HUDEP-2 (cell line): ENCODE results near the gene STX17.
"Not testable (repeated sequence)": the region's sequence is repeated elsewhere in the genome, so short reads cannot be mapped to it uniquely, and the experiment has no call there.

Experiments used
- DNase-seq, 76 experiments: peaks; one replicate each; lab custom pipeline; 2025; ENCODE audit not compliant: unreplicated experiment in 76 of 76; lab: John Stamatoyannopoulos, UW

STX17 gene

DNA sequence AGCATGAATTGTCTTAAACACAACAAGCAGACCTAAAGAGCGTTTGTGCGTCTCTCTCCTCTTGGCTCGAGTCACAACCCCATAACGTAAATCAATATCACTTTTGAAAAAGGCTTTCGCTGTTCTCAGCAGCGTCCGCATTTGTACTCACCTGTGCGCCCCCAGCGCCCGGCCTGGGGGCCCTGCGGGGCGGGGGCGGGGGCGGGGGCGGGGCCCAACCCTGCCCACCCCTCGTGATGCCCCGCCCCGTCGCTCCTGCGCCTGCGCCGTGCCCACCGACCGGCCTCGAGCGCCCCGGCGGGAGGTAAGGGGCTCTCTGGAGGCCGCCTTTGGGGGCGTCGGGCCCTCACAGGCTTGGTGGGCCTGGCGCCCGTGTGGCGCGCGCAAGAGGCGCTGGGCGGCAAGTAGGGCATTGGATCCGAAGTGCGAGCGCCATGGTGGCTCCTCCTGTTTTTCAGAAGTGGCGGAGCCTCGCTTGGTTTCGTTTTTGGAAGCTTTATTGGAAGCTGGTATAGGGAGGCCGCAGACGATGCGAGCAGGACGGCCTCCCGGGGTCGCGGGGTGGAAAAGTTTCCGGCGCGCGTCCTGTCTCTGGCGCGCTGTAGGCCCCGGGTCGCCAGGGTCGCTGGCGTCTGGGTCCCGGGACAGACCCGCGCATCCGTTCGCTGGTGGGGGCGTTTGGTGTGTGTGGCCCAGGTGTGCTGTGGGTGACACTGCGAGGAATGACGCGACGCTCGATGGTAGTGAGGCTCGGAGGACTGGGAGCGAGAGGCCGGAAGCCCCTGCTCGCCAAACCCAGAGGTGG is at the start of gene STX17:
Gene STX17 (plus strand): TSS at position 252 of the 805 bp plus-strand sequence. CDS start 8,586 bp downstream, outside the sequence.
- DNase-seq = peak in 67 of 76 experiments; percentile 15 to 95 (median 62)

DNA sequence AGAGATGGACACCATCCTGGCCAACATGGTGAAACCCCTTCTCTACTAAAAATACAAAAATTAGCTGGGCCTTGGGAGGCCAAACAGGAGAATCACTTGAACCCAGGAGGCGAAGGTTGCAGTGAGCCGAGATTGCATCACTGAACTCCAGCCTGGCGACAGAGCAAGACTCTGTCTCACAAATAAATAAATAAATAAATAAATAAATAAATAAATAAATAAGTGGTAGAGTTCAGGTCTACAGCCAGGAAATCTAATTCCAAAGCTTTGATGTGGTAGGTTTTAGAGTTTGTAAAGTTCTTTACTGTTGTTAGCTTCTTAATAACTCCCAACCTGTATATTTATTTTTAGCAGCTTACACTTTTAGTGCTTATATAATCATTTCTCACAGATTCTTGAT is 48.9 kb upstream of the STX17 start:
- not testable (repeated sequence) for DNase-seq

DNA sequence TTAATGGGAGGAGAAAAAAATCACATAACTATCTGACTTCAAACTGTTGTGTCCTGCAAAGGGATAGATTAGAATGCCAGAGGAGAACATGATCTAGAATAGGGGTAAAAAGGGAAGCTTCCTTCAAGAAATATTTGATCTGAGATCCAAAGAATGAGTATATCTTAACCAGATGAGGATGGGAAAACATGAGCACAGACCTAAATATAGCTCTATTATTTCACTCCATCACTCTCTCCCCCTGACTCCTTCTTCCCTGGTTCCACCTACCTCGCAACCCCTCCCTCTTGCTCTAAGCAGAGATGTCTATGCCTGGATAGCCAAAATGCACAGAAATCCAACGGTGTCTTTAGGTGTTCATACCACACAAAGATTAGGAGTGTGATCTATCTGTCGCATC is 48.4 kb upstream of the STX17 start:
- no peak for DNase-seq

DNA sequence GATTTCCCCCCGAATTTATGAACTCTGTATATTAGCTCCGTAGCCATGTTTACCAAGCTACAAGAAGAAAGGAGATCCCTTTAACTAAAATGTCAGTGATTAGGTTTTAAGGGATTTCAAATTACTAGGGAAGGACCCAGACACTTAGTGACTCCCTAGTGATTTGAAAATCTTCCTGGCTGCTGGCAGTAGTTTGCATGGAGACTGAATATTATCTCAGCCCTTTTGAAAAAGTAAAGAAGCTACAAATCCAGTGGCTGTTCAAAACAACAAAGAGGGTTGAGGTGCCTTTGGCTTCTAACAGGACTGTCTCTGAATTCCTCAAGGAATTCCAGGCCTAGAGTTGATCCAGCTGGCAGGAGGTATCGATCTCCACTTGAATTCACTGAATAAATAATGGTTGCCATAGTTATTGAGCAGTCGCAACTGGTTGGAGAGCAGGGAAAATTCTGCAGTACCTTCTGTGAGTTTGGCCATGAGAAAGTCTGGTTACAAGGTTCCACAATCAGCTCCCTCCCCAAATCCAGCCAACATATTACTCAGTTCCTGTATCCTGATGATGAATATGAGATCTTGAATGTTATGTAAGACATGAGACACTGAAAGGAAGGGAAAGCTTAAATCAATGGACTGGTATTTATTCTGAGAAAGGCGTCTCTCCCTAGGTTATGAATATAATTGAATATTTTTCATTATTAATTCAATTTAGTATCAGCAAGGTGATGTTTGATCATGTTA is 47.0 kb upstream of the STX17 start:
- no peak for DNase-seq

- no peak for DNase-seq
Observed at GRCh38 chr9:99860266-99860665, 46.2 kb upstream of the STX17 start.

DNA sequence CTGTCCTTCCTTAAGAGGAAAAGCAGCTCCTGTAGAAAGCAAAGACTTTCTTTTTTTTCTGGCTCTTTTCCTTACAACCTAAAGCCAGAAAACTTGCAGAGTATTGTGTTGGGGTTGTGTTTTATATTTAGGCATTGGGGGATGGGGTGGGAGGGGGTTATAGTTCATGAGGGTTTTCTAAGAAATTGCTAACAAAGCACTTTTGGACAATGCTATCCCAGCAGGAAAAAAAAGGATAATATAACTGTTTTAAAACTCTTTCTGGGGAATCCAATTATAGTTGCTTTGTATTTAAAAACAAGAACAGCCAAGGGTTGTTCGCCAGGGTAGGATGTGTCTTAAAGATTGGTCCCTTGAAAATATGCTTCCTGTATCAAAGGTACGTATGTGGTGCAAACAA is 42.5 kb upstream of the STX17 start:
- no peak for DNase-seq

- DNase-seq = no peak
Observed at GRCh38 chr9:99866398-99866797, 40.1 kb upstream of the STX17 start.

DNA sequence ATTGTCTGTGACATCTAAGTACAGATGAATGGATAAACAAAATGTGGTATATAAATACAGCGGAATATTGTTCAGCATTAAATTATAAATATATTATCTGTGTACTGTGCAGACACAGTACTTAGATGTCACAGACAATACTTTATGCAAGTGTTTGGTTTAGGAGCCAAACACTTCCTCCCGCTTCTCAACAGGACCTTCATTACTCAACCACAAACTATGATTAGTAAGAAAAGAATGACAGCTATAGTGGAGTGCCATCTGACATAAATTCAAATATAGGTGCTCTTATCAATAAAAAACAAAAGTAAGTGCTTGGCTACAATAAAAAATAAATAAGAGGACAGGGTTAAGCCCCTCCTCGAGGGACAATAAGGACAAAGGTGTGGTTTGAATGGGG is 38.9 kb upstream of the STX17 start:
- DNase-seq = no peak

GRCh38 chr9:99867968-99868367 is 38.5 kb upstream of the STX17 start:
- no peak for DNase-seq

- no peak for DNase-seq
Observed at GRCh38 chr9:99868845-99869244, 37.6 kb upstream of the STX17 start.

- no peak for DNase-seq
Observed at GRCh38 chr9:99870126-99870525, 36.3 kb upstream of the STX17 start.

DNA sequence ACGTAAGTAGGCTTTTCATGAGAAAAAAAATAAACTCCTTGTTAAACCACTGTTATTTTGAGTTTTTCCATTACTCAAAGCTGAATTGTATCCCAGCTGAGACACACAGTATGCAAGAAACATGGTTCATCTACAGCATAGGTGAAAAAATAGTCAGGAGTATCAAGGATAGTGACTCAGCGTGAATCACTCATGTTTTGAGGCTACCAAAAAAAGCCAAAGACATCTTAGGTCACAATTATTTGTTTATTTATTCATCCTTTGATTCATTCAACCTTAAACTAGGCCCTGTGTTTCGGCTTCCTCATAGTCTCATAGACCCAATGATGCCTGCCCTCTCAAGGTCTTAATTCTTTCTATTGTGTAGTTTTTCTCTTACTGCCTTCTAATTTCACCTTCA is 32.9 kb upstream of the STX17 start:
- DNase-seq = no peak

GRCh38 chr9:99873943-99874584 is 32.4 kb upstream of the STX17 start:
- no peak for DNase-seq

DNA sequence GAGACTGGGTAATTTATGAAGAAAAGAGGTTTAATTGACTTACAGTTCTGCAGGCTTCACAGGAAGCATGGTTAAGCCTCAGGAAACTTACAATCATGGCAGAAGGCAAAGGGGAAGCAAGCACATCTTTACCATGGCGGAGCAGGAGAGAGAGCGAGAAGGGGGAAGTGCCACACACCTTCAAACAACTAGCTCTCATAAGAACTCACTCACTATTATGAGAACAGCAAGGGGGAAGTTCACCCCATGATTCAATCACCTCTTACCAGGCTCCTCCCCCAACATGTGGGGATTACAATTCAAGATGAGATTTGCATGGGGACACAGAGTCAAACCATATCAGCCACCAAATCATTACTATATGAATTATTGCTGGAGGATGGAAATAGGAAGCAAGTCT is 30.3 kb upstream of the STX17 start:
- DNase-seq = no peak

DNA sequence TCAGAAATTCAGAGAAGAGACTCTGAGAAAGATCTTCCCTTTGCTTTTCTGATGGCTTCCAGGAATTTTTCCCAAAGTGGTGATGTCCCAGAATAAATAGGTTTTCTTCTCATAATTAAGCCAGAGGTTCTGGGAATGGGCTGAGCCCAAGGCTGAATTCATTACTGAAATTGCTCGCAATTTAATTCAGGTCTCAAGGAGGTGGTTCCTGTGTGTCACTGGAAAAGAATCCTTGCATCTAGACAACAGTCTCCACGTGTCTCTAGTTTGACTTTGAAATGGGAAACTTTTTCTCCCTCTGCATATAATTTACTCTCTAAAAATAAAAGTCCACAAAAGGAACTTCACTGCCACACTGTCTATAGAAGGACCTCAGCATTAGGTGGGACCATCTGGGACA is 27.8 kb upstream of the STX17 start:
- DNase-seq = no peak

GRCh38 chr9:99881769-99882168 is 24.7 kb upstream of the STX17 start:
- no peak for DNase-seq

GRCh38 chr9:99885747-99886146 is 20.7 kb upstream of the STX17 start:
- DNase-seq = no peak

DNA sequence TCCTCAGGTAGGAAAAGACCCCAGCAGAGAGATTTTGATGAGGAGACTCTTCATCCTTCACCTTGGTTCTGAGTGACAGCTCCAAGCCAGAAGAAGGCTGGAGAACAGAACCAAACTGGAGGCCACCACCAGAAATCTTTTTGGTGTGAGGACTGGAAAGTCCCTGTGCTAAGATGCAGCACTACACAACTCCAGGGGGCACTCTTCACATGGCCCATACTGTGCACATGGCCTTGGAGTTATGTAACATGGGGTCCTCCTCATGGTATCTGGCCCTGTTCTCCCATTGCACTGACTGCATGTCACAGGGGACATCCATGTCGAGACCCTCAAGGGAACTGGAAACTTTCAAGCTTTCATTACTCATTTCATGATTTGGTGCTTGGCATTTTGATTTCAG is 17.3 kb upstream of the STX17 start:
- DNase-seq = no peak

DNA sequence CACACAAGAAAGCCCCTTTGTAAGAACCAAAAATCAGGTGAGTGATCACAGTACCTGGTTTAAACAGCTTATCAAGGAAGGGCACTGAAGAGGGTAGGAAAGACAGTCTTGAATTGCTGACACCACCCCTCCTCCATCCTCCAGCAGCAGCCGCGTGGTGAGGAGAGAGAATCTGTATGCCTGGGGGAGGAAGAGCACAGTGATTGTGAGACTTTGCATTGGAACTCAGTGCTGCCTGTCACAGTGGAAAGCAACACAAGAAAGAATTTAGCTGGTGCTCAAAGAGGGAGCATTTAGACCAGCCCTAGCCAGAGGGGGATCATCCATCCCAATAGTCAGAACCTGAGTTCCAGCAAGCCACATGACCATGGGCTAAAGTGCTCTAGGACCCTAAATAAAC is 11.6 kb upstream of the STX17 start:
- DNase-seq = no peak

DNA sequence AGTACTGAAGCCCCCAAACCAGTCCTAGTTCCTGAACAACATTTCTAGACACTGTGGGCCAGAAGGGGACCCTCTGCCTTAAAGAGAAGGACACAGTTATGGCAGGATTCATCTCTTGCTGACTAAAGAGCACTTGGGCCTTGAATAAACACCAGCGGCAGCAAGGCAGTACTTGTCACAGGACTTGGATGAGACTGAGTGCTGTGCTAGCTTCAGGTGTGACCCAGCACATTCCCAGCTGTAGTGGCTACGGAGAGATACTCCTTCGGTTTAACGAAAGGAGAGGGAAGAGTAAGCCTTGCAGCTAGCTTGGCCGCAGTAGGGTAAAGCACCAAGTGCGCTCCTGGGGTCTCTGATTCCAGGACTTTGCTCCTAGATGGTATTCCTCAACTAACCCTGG is 10.9 kb upstream of the STX17 start:
- DNase-seq = no peak

DNA sequence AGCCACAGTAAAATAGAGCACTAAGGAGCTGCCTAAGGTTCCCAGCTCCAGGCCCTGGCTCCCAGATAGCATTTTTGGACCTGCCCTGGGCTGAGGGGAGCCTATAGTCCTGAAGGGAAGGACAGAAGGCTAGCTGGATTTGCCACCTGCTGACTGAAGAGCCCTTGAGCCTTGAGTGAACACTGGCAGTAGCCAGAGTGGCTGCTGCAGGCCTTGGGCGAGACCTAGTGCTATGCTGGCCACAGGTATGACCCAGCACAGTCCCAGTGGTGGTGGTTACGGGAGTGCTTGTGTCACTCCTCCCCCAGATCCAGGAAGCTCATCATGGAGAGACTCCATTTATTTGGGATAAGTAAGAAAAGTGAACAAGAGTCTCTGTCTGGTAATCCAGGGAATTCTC is 10.3 kb upstream of the STX17 start:
- DNase-seq = no peak

GRCh38 chr9:99903393-99903792 is 3.1 kb upstream of the STX17 start:
- DNase-seq = no peak
